Thoracic aorta (tissue), 2 donors: Measurements from ENCODE around the gene ALG8. TPM values are rescaled to one million over a fixed set of nuclear protein-coding genes. Genes with fewer than 3 reads are reported as not detected.
A peak's percentile ranks its signal among the peaks of the same experiment; 100 is the strongest.

Experiments used
- ATAC-seq: fragments of 150-250 bp; one replicate; pipeline ENCODE4 v1.8.0; 2017; ENCODE audit warnings: low read depth; ENCODE audit not compliant: insufficient number of reproducible peaks, low FRiP score
- DNase-seq: peaks from one replicate; pipeline ENCODE4 v3.0.0-alpha.2; 2020; ENCODE audit warnings: low spot score
- H3K27ac ChIP-seq, 2 donors: fragments of 200-600 bp; sonication (generic); 1 replicate in 1 of 2; 2 replicates in 1 of 2; pipeline ENCODE4 v1.5.1; 2016; ENCODE audit warnings: mild to moderate bottlenecking in 2 of 2, moderate library complexity in 2 of 2
- H3K27me3 ChIP-seq: fragments of 200-600 bp; sonication (generic); replicated peaks from 2 replicates; pipeline ENCODE4 v1.6.0; 2016; ENCODE audit warnings: mild to moderate bottlenecking; ENCODE audit not compliant: insufficient read depth
- H3K36me3 ChIP-seq: fragments of 200-600 bp; sonication (generic); one replicate; pipeline ENCODE4 v1.5.1; 2016
- H3K4me1 ChIP-seq, 2 donors: fragments of 200-600 bp; sonication (generic); 1 replicate in 1 of 2; 2 replicates in 1 of 2; pipeline versions ENCODE4 v1.5.1 to v1.6.0; 2016; ENCODE audit warnings: low read depth in 2 of 2, mild to moderate bottlenecking in 1 of 2; ENCODE audit not compliant: control insufficient read depth in 1 of 2
- H3K4me3 ChIP-seq: fragments of 200-600 bp; sonication (generic); 2 replicates; pipeline ENCODE4 v1.5.1; 2016; ENCODE audit warnings: mild to moderate bottlenecking
- H3K9me3 ChIP-seq: fragments of 200-600 bp; sonication (generic); 2 replicates; pipeline ENCODE4 v1.5.1; 2016
- total RNA-seq, 2 donors: library from RNA; depleted of rRNA; stranded (reverse); fragments of >200 nt; gene quantifications; one replicate each; pipeline versions ENCODE4 v1.1.0 to v1.2.3, GENCODE V29; 2016
- TF ChIP-seq, protein P1 (sequence below): fragments of 200-600 bp; sonication (generic); IDR thresholded peaks from one replicate; pipeline ENCODE4 v1.5.1; 2019; ENCODE audit warnings: antibody characterized with exemption

ALG8 gene
- 10 to 100 TPM; 19.5 to 26.3 TPM for total RNA-seq

- DNase-seq (peak; percentile 83), ATAC-seq (peak; percentile 57)
- TF ChIP-seq, protein P1, sequence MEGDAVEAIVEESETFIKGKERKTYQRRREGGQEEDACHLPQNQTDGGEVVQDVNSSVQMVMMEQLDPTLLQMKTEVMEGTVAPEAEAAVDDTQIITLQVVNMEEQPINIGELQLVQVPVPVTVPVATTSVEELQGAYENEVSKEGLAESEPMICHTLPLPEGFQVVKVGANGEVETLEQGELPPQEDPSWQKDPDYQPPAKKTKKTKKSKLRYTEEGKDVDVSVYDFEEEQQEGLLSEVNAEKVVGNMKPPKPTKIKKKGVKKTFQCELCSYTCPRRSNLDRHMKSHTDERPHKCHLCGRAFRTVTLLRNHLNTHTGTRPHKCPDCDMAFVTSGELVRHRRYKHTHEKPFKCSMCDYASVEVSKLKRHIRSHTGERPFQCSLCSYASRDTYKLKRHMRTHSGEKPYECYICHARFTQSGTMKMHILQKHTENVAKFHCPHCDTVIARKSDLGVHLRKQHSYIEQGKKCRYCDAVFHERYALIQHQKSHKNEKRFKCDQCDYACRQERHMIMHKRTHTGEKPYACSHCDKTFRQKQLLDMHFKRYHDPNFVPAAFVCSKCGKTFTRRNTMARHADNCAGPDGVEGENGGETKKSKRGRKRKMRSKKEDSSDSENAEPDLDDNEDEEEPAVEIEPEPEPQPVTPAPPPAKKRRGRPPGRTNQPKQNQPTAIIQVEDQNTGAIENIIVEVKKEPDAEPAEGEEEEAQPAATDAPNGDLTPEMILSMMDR, result no peak
- Histone ChIP-seq H3K27ac (peak within 1 kb of the TSS; percentile 57 to 73), H3K4me1 (peaks cover 12 to 15% of the 10 kb centered on the region in 2 donors), H3K36me3 (no peaks in the 10 kb centered on the region), H3K9me3 (no peaks in the 10 kb centered on the region), H3K27me3 (no peaks in the 10 kb centered on the region), H3K4me3 (peak within 1 kb of the TSS; percentile 81)
Observed at GRCh38 chr11:78139422-78140391, at the start of gene ALG8. TSS of gene ALG8 (minus strand) at chr11:78139626. CDS start at chr11:78139588, 38 bp downstream.

DNA sequence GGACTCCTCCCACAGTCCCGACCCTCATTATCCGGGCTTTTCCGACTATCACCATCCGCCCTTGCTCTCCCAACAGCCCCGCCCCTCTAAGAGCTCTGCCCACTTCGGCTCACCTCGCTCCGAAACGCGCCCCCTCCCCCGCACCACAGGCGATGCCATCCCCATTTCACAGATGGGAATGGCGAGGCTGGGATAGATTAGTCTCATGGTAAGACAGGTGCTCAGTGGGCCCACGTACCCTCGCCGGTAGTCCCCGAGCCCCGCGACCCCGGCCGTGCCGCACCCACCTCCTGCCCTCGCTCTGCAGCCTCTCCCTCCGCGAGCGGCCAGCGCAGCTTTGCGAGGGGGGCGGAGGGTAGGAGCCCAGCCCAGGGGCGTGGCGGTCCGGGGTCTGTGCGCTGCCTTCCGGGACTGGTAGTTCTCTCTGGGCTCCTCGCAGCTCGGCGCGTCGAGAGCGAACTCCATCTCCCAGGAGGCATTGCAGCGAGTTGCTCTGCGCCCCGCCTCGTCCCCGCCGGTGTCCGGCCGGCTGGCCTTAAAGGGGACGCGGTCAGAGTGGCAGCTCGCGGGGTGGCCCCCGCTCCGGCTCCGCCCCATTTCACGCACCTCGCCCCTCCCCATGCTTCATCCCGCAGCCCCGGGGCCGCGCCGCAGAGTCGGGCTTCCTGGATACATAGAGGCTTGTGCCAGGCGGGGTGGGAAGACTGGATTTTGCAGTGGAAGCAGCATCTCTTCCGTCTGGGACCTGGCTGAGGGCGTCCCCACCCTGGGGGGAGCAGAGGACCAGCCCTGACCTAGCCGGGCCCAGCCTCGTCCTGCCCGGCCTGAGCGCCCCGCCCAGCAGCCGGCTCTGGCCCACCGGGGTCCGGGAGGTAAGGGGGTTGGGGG is 49.1 kb upstream of the ALG8 start, which contains the start of the genes KCTD21 and USP35:
Gene KCTD21 (minus strand): TSS at position 341 of the 888 bp plus-strand sequence. CDS start 14,072 bp downstream, outside the sequence.
Gene USP35 (plus strand): TSS at position 634 of the 888 bp plus-strand sequence. CDS start 7,327 bp downstream, outside the sequence.
- DNase-seq (peak; percentile 90), ATAC-seq (peak; percentile 85)
- H3K9me3 ChIP-seq, result no peaks in the 10 kb centered on the region
- TF ChIP-seq, protein P1, result no peak
- H3K4me3 ChIP-seq, result peak within 1 kb of the TSS; percentile 95
- peak within 1 kb of the TSS; percentile 85 to 91 for H3K27ac ChIP-seq
- H3K36me3 ChIP-seq, result no peaks in the 10 kb centered on the region
- no peaks in the 10 kb centered on the region for H3K27me3 ChIP-seq
- H3K4me1 ChIP-seq, result peaks cover 45 to 75% of the 10 kb centered on the region in 2 donors

- Histone ChIP-seq H3K27ac (peak overlapping the region; percentile 85 to 91), H3K27me3 (no peaks in the 10 kb centered on the region), H3K36me3 (no peaks in the 10 kb centered on the region), H3K9me3 (no peaks in the 10 kb centered on the region), H3K4me1 (peaks cover 39 to 66% of the 10 kb centered on the region in 2 donors), H3K4me3 (peak overlapping the region; percentile 95)
- DNase-seq (no peak), ATAC-seq (peak; percentile 8)
- TF ChIP-seq, protein P1, result no peak
Observed at GRCh38 chr11:78187366-78188285, 48.2 kb upstream of the ALG8 start.

- TF ChIP-seq, protein P1, result no peak
- ATAC-seq, result no peak
- DNase-seq, result no peak
- H3K9me3 ChIP-seq, result no peaks in the 10 kb centered on the region
- no peaks in the 10 kb centered on the region for H3K27me3 ChIP-seq
- H3K4me1 ChIP-seq, result peaks cover 3 to 41% of the 10 kb centered on the region in 2 donors
- no peak overlapping the region for H3K27ac ChIP-seq
- no peak overlapping the region for H3K4me3 ChIP-seq
- H3K36me3 ChIP-seq, result no peaks in the 10 kb centered on the region
Observed at GRCh38 chr11:78181185-78181584, 41.8 kb upstream of the ALG8 start.
